Stomach (tissue), 4 donors: ENCODE measurements around the gene FFAR1.

Source experiments
- EP300 ChIP-seq: sonication (generic); formaldehyde crosslinking; IDR thresholded peaks from one replicate; pipeline ENCODE4 v1.6.1; 2017; ENCODE audit warnings: antibody characterized with exemption
- TF ChIP-seq, protein P1 (sequence below), 7 experiments: fragments of 450-650 bp in 4 of 7; fragments of 200-600 bp in 3 of 7; sonication (generic) in 3 of 7; IDR thresholded peaks; one replicate each; pipeline ENCODE4 v1.5.1; 2016 to 2019; ENCODE audit warnings: antibody characterized with exemption in 7 of 7, control low read depth in 2 of 7, mild to moderate bottlenecking in 1 of 7

DNA sequence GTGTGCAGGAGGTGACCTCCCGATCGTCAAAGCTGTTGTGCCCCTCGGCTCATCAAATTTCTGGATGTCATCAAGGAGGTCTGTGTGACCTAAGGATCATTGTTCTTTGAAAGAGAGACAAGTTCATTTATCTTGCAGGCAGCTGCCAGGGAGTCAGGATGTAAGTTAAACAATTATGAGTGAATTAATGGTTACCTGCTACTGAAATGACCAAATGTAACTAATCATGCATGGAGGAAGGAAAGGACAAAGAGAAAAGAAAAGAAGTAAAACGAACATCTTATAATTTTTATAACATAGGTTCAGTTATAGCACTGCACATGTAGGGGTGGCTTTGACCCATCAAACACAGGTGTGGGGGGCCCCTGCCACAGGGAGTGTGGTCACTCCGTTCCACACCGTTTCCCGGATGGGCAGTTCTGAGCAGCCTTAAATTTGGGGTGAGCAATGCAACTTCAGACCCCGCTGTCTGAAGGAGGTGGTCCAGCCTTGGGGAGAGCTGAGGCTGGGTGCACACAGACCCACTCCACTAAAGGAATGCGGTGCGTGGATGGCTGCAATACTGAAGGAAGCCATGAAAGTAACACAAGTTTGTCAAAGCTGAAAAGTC, 13.5 kb upstream of the FFAR1 start:
- TF ChIP-seq, protein P1, sequence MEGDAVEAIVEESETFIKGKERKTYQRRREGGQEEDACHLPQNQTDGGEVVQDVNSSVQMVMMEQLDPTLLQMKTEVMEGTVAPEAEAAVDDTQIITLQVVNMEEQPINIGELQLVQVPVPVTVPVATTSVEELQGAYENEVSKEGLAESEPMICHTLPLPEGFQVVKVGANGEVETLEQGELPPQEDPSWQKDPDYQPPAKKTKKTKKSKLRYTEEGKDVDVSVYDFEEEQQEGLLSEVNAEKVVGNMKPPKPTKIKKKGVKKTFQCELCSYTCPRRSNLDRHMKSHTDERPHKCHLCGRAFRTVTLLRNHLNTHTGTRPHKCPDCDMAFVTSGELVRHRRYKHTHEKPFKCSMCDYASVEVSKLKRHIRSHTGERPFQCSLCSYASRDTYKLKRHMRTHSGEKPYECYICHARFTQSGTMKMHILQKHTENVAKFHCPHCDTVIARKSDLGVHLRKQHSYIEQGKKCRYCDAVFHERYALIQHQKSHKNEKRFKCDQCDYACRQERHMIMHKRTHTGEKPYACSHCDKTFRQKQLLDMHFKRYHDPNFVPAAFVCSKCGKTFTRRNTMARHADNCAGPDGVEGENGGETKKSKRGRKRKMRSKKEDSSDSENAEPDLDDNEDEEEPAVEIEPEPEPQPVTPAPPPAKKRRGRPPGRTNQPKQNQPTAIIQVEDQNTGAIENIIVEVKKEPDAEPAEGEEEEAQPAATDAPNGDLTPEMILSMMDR (IDR thresholded peaks at IDR 0.05) = no peak
- no peak for TF ChIP-seq EP300
